Uterus (tissue), 2 donors: ENCODE data around the gene TMEM11.

Experiments used
- CTCF ChIP-seq, 4 experiments: fragments of 200-600 bp in 2 of 4; fragments of 450-650 bp in 2 of 4; sonication (generic) in 2 of 4; IDR thresholded peaks; one replicate each; pipeline ENCODE4 v1.5.1; 2016 to 2019; ENCODE audit warnings: antibody characterized with exemption in 4 of 4, mild to moderate bottlenecking in 2 of 4, moderate library complexity in 1 of 4
- POLR2A ChIP-seq, 2 donors: fragments of 450-650 bp; IDR thresholded peaks; one replicate each; pipeline ENCODE4 v1.6.1; 2016; ENCODE audit warnings: antibody characterized with exemption in 2 of 2, mild to moderate bottlenecking in 1 of 2, moderate library complexity in 1 of 2

- TF ChIP-seq CTCF (IDR thresholded peaks at IDR 0.05) (no peak), POLR2A (IDR thresholded peaks at IDR 0.05) (no peak)
Observed at GRCh38 chr17:21233581-21234347, 19.8 kb upstream of the TMEM11 start.
